HG03159 (cell line): ENCODE data around the gene TMEM218.
"Not testable (repeated sequence)": the region's sequence is repeated elsewhere in the genome, so short reads cannot be mapped to it uniquely, and the experiment has no call there.

Source experiments
- ATAC-seq: cut with Tn5 transposase; IDR thresholded peaks from one replicate; pipeline ENCODE4 v1.9.1; 2021; ENCODE audit warnings: mild to moderate bottlenecking, moderate library complexity; ENCODE audit not compliant: unreplicated experiment

Gene TMEM218

GRCh38 chr11:125090816-125091215 lies 20.6 kb downstream of the TMEM218 start:
- no peak for ATAC-seq

GRCh38 chr11:125090151-125090550 lies 21.3 kb downstream of the TMEM218 start:
- ATAC-seq = not testable (repeated sequence)

GRCh38 chr11:125089481-125089880 lies 21.9 kb downstream of the TMEM218 start:
- not testable (repeated sequence) for ATAC-seq

- ATAC-seq = no peak
Measured at GRCh38 chr11:125088576-125089455, 22.6 kb downstream of the TMEM218 start.

GRCh38 chr11:125088123-125088522 lies 23.3 kb downstream of the TMEM218 start:
- ATAC-seq = no peak

- ATAC-seq = no peak
Measured at GRCh38 chr11:125086633-125087296, 24.7 kb downstream of the TMEM218 start.

GRCh38 chr11:125085301-125086081 lies 25.9 kb downstream of the TMEM218 start:
- no peak for ATAC-seq

- ATAC-seq = no peak
Measured at GRCh38 chr11:125084761-125085231, 26.6 kb downstream of the TMEM218 start.

- no peak for ATAC-seq
Measured at GRCh38 chr11:125084057-125084416, 27.4 kb downstream of the TMEM218 start.

GRCh38 chr11:125083312-125084056 lies 27.9 kb downstream of the TMEM218 start:
- no peak for ATAC-seq

- ATAC-seq = no peak
Measured at GRCh38 chr11:125082611-125083311, 28.7 kb downstream of the TMEM218 start.

- no peak for ATAC-seq
Measured at GRCh38 chr11:125082040-125082439, 29.4 kb downstream of the TMEM218 start.

- no peak for ATAC-seq
Measured at GRCh38 chr11:125081098-125081798, 30.2 kb downstream of the TMEM218 start.

GRCh38 chr11:125080531-125080911 lies 30.9 kb downstream of the TMEM218 start:
- no peak for ATAC-seq

GRCh38 chr11:125079878-125080530 lies 31.4 kb downstream of the TMEM218 start:
- ATAC-seq = no peak

- no peak for ATAC-seq
Measured at GRCh38 chr11:125079151-125079877, 32.1 kb downstream of the TMEM218 start.

- ATAC-seq = no peak
Measured at GRCh38 chr11:125078516-125079140, 32.8 kb downstream of the TMEM218 start.

GRCh38 chr11:125078016-125078415 lies 33.4 kb downstream of the TMEM218 start:
- no peak for ATAC-seq
